ENCODE results near the gene BARX1. TPM values are rescaled to one million over a fixed set of nuclear protein-coding genes. Genes with fewer than 3 reads are reported as not detected.

The BARX1 gene, protein sequence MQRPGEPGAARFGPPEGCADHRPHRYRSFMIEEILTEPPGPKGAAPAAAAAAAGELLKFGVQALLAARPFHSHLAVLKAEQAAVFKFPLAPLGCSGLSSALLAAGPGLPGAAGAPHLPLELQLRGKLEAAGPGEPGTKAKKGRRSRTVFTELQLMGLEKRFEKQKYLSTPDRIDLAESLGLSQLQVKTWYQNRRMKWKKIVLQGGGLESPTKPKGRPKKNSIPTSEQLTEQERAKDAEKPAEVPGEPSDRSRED
- 0.16 TPM in 1 of 3 replicates, not detected in the others for total RNA-seq

DNA sequence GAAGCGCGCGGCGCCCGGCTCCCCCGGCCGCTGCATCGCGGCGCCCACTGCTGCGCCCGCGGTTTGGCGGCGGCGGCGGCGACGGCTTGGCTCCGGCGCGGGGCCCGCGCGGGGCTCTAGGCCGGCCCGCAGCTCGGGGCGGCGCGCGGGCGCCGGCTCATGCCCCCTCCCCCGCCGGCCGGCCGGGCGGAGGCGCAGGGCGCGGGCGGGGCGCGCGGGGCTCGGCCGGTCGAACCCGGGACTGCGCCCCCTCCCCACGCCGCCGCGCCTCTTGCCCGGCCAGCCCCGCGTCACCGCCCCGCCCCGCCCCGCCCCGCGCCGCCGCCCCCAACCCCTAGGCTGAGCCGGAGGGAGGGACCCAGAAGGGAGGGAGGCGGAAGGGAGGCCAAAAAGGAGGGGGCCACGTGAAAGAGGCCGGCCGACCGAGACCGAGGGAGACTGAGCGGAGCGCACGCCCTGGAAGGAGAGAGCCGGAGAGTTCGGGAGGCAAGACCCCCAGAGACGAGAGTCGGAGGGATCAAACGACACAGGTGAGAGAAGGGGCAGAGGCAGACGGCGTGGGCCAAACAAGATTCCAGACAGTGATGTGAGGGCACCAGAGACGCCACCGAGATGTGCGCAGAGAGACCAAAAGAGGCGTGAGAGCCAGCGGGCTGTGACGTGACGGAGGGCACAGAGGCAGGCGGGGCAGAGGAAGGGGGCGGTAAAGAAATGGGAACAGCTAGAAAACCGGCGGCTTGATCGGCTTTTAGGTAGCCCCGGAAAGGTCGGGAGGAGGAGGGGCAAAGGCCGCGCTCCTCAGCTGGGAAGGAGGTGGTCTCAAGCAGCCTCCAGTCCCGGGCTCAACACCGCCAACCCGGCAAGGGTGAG lies at the start of gene BARX1:
BARX1 (minus strand) TSS at position 245 of the 870 bp plus-strand sequence; CDS start at position 36, 209 bp downstream.
- no peak for DNase-seq (ENCODE audit: low spot score in 2 of 2, unreplicated experiment in 2 of 2)
- TF ChIP-seq, protein P1, sequence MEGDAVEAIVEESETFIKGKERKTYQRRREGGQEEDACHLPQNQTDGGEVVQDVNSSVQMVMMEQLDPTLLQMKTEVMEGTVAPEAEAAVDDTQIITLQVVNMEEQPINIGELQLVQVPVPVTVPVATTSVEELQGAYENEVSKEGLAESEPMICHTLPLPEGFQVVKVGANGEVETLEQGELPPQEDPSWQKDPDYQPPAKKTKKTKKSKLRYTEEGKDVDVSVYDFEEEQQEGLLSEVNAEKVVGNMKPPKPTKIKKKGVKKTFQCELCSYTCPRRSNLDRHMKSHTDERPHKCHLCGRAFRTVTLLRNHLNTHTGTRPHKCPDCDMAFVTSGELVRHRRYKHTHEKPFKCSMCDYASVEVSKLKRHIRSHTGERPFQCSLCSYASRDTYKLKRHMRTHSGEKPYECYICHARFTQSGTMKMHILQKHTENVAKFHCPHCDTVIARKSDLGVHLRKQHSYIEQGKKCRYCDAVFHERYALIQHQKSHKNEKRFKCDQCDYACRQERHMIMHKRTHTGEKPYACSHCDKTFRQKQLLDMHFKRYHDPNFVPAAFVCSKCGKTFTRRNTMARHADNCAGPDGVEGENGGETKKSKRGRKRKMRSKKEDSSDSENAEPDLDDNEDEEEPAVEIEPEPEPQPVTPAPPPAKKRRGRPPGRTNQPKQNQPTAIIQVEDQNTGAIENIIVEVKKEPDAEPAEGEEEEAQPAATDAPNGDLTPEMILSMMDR (IDR thresholded peaks at IDR 0.05; ENCODE audit: unreplicated experiment): no peak
- peaks cover 37% of the 10 kb centered on the region for H3K4me1 Mint-ChIP-seq
- H3K36me3 Mint-ChIP-seq: peaks cover 3% of the 10 kb centered on the region
- H3K27ac Mint-ChIP-seq: no peak within 1 kb of the TSS
- H3K27me3 Mint-ChIP-seq (ENCODE audit: low read depth): peaks cover 92% of the 10 kb centered on the region
- H3K4me3 Mint-ChIP-seq: peak within 1 kb of the TSS; percentile 67
- H3K9me3 Mint-ChIP-seq: peaks cover 3% of the 10 kb centered on the region

DNA sequence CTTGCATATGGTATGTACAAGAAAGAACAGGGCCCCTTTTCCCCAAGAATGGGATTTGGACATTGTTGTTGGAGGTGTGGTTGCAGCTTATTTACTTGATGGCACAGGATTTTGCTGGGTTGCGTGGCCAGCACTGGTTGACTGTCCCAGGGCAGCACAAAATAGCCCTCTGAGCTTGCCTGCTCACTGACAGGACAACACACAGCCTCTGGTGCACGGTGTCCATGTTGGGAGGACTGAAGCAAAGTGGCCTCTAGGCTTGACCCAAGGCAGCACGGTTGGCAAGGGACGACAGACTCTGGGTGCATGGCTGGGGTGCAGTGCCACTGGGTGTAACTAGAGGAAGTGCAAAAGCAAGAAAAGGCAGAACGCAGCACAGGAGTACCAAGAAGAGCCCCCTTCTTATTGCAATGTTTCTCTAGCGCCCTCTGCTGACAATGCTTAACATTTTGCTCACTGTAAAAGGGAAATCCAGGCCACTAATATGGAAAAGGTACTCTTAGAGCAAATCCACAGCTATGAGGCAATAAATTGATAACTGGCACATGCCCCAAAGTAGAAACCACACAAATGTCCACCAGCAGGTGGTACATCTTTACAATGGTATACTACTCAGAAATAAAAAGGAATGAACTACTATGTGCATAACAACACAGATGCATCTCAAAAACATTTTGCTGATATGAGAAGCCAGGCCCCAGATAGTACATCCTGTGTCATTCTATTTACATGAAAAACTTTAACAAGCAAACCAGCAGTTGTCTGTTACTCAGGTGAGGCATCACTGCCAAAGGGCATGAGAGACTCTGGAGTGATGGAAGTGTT lies 47.4 kb upstream of the BARX1 start:
- Mint-ChIP-seq H3K36me3 (no peaks in the 10 kb centered on the region), H3K4me3 (no peak overlapping the region), H3K9me3 (peaks cover 3% of the 10 kb centered on the region), H3K4me1 (no peaks in the 10 kb centered on the region), H3K27ac (no peak overlapping the region), H3K27me3 (ENCODE audit: low read depth) (peaks cover 42% of the 10 kb centered on the region)
- DNase-seq (ENCODE audit: low spot score in 2 of 2, unreplicated experiment in 2 of 2): peak in 1 of 2 experiments; percentile 45
- TF ChIP-seq, protein P1 (IDR thresholded peaks at IDR 0.05; ENCODE audit: unreplicated experiment): peak; percentile 70

DNA sequence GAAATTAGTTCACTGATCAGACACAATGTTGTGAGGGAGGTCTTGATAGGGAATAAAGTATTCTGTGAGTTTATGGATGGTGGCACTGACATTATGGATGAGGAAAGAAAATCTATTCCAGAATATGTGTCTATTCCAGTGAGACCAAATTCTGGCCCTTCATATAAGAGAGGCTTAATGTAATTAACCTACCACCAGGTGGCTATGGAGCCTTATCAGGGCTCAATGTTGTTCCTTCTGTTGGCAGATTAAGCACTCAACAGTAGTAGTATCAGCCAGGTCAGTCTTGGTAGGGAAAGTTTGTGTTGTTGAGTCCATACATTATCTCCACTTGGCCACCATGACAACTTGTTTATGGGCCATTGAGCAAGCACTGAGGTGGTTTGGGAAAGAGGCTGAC lies 41.7 kb upstream of the BARX1 start:
- Mint-ChIP-seq H3K4me1 (no peaks in the 10 kb centered on the region), H3K9me3 (no peaks in the 10 kb centered on the region), H3K27me3 (ENCODE audit: low read depth) (peaks cover 43% of the 10 kb centered on the region), H3K4me3 (no peak overlapping the region), H3K27ac (no peak overlapping the region), H3K36me3 (no peaks in the 10 kb centered on the region)
- TF ChIP-seq, protein P1 (IDR thresholded peaks at IDR 0.05; ENCODE audit: unreplicated experiment): no peak
- DNase-seq (ENCODE audit: low spot score in 2 of 2, unreplicated experiment in 2 of 2): no peak

DNA sequence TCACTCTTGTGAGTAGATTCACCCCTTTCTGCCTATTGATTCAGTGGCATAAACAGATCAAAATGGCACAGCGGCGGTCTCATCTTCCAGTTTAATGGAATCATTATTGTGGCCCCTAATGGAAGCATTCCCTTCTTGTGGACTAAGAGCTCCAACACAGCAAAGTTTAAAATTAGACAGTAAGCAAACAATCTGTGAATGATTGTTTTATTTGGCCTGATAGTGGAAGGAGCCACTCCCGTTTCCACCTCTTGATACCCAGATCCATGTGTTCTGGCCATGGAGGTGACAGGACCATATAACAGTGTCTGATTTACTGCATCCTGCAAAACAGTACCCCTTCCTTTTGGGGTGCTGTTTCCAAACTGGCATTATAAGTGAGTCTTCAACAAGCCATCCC lies 41.2 kb upstream of the BARX1 start:
- H3K4me3 Mint-ChIP-seq: no peak overlapping the region
- no peaks in the 10 kb centered on the region for H3K9me3 Mint-ChIP-seq
- DNase-seq (ENCODE audit: low spot score in 2 of 2, unreplicated experiment in 2 of 2): no peak
- no peak overlapping the region for H3K27ac Mint-ChIP-seq
- H3K27me3 Mint-ChIP-seq (ENCODE audit: low read depth): peaks cover 45% of the 10 kb centered on the region
- TF ChIP-seq, protein P1 (IDR thresholded peaks at IDR 0.05; ENCODE audit: unreplicated experiment): no peak
- no peaks in the 10 kb centered on the region for H3K4me1 Mint-ChIP-seq
- H3K36me3 Mint-ChIP-seq: no peaks in the 10 kb centered on the region

DNA sequence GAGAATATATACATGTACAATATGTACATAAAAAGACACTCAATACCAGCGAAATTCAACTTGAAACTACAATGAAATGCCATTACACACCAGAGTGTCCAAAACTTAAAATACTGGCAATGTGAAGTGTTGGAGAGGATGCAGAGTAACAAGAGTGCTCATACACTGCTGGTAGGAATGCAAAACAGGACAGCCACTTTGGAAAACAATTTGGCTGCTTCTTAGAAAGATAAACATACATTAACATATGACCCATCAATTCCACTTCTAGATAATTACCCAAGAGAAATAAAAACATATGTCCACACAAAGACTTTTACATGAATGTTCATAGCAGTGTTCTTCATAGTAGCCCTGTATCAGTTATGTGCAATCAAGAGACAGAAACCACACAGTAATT lies 39.4 kb upstream of the BARX1 start:
- H3K4me3 Mint-ChIP-seq: no peak overlapping the region
- H3K36me3 Mint-ChIP-seq: no peaks in the 10 kb centered on the region
- no peak for DNase-seq (ENCODE audit: low spot score in 2 of 2, unreplicated experiment in 2 of 2)
- TF ChIP-seq, protein P1 (IDR thresholded peaks at IDR 0.05; ENCODE audit: unreplicated experiment): no peak
- peaks cover 10% of the 10 kb centered on the region for H3K9me3 Mint-ChIP-seq
- H3K27me3 Mint-ChIP-seq (ENCODE audit: low read depth): peaks cover 52% of the 10 kb centered on the region
- H3K27ac Mint-ChIP-seq: no peak overlapping the region
- H3K4me1 Mint-ChIP-seq: no peaks in the 10 kb centered on the region

All from mesothelial cell of epicardium (in vitro differentiated cells).